ENCODE measurements around the gene CCR7. TPM values are rescaled to one million over a fixed set of nuclear protein-coding genes. Genes with fewer than 3 reads are reported as not detected.
A peak's percentile ranks its signal among the peaks of the same experiment; 100 is the strongest.

The CCR7 gene
- total RNA-seq, 4 donors from 2014 or later = 0.14 to 5.4 (median 4.9) TPM; not detected in 1

GRCh38 chr17:40602445-40603443 is 37.5 kb upstream of the CCR7 start:
- WGBS, 2 donors (ENCODE audit: low coverage in 1 of 2) = 80 to 81% methylated on average over 12 to 22 of the region's 22 CpGs
- Histone ChIP-seq H3K36me3 (no peaks in the 10 kb centered on the region), H3K4me1 (peaks cover 0 to 21% (median 4%) of the 10 kb centered on the region in 4 donors), H3K4me3 (no peak overlapping the region), H3K27ac (peak overlapping the region; percentile 40 to 76 (median 62)), H3K9me3 (no peaks in the 10 kb centered on the region), H3K27me3 (no peaks in the 10 kb centered on the region)
- in situ Hi-C loops (cut with MboI; ENCODE audit: low pct_ligation_motif_present in 1 of 4, low pct_unique_long_range_greater_than_20kb in 1 of 4, low sequenced_read_pairs in 3 of 4) (loop anchor here (25.0 kb wide), 2 partner anchors 185 to 1060 kb away; partner anchors contain the start of genes KRT27 (in 2 of the 4) and KRT28 (in 2 of the 4)), intact Hi-C loops (cut with DNase I; ENCODE audit: low total_unique reads) (no loop called here)
- no peak for DNase-seq
- no peak for TF ChIP-seq POLR2A (IDR thresholded peaks at IDR 0.05)
- TF ChIP-seq POLR2AphosphoS5 (IDR thresholded peaks at IDR 0.05) = peak in 1 of 3 donors; percentile 57

DNA sequence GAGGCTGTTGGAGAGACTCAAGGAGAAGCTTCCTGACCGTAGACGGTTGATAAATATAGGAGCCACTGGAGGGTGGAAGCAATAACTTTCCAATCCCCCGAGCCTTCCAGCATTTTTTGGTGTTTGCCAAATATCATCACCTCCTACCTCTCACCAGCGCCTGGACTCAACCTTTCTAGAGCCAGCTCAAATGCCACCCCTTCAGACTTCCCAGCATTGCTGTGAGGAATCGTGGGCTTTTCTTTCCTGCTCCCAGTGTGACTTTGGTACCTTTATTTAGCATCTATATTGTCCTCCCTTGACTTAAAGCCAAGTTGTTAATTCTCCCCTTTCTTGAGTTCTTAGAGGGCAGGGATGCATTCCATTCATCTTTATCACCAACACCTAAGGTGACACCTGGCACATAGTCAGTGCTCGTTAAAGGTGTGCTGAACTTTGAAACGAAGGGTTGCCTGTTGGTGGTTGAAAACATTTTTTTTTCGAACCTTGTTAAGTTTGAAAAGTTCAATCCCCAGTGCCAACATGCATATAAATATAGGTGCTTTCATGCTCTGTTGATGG is 35.3 kb upstream of the CCR7 start:
- H3K36me3 ChIP-seq = no peaks in the 10 kb centered on the region
- intact Hi-C loops (cut with DNase I; ENCODE audit: low total_unique reads) (no loop called here), in situ Hi-C loops (cut with MboI; ENCODE audit: low pct_ligation_motif_present in 1 of 4, low pct_unique_long_range_greater_than_20kb in 1 of 4, low sequenced_read_pairs in 3 of 4) (loop anchor here (25.0 kb wide), 2 partner anchors 187 to 1062 kb away; partner anchors contain the start of genes KRT27 (in 2 of the 4) and KRT28 (in 2 of the 4))
- H3K27ac ChIP-seq = no peak overlapping the region
- H3K9me3 ChIP-seq = no peaks in the 10 kb centered on the region
- H3K4me1 ChIP-seq = peaks cover 0 to 21% (median 4%) of the 10 kb centered on the region in 4 donors
- no peak for DNase-seq
- TF ChIP-seq POLR2AphosphoS5 (IDR thresholded peaks at IDR 0.05) (no peak), EP300 (IDR thresholded peaks at IDR 0.05; ENCODE audit: low read depth) (no peak), POLR2A (IDR thresholded peaks at IDR 0.05) (no peak)
- TF ChIP-seq, protein P1, sequence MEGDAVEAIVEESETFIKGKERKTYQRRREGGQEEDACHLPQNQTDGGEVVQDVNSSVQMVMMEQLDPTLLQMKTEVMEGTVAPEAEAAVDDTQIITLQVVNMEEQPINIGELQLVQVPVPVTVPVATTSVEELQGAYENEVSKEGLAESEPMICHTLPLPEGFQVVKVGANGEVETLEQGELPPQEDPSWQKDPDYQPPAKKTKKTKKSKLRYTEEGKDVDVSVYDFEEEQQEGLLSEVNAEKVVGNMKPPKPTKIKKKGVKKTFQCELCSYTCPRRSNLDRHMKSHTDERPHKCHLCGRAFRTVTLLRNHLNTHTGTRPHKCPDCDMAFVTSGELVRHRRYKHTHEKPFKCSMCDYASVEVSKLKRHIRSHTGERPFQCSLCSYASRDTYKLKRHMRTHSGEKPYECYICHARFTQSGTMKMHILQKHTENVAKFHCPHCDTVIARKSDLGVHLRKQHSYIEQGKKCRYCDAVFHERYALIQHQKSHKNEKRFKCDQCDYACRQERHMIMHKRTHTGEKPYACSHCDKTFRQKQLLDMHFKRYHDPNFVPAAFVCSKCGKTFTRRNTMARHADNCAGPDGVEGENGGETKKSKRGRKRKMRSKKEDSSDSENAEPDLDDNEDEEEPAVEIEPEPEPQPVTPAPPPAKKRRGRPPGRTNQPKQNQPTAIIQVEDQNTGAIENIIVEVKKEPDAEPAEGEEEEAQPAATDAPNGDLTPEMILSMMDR (IDR thresholded peaks at IDR 0.05) = no peak
- no peak overlapping the region for H3K4me3 ChIP-seq
- H3K27me3 ChIP-seq = no peaks in the 10 kb centered on the region
- WGBS, 2 donors (ENCODE audit: low coverage in 1 of 2) = 80 to 81% methylated on average over 8 of the region's 8 CpGs

- Histone ChIP-seq H3K4me3 (no peak overlapping the region), H3K36me3 (no peaks in the 10 kb centered on the region), H3K9me3 (no peaks in the 10 kb centered on the region), H3K4me1 (peaks cover 0 to 21% (median 4%) of the 10 kb centered on the region in 4 donors), H3K27ac (peak overlapping the region; percentile 27 to 69 (median 56)), H3K27me3 (no peaks in the 10 kb centered on the region)
- in situ Hi-C loops (cut with MboI; ENCODE audit: low pct_ligation_motif_present in 1 of 4, low pct_unique_long_range_greater_than_20kb in 1 of 4, low sequenced_read_pairs in 3 of 4) = no loop called here
- WGBS, 2 donors (ENCODE audit: low coverage in 1 of 2) = 25 to 58% methylated on average over 2 to 7 of the region's 7 CpGs
- TF ChIP-seq POLR2AphosphoS5 (IDR thresholded peaks at IDR 0.05) (no peak), EP300 (IDR thresholded peaks at IDR 0.05; ENCODE audit: low read depth) (no peak), POLR2A (IDR thresholded peaks at IDR 0.05) (no peak)
- TF ChIP-seq, protein P1 (IDR thresholded peaks at IDR 0.05) = no peak
- intact Hi-C loops (cut with DNase I; ENCODE audit: low total_unique reads) = no loop called here
- DNase-seq = no peak
Observed at GRCh38 chr17:40599468-40599763, 34.1 kb upstream of the CCR7 start.

DNA sequence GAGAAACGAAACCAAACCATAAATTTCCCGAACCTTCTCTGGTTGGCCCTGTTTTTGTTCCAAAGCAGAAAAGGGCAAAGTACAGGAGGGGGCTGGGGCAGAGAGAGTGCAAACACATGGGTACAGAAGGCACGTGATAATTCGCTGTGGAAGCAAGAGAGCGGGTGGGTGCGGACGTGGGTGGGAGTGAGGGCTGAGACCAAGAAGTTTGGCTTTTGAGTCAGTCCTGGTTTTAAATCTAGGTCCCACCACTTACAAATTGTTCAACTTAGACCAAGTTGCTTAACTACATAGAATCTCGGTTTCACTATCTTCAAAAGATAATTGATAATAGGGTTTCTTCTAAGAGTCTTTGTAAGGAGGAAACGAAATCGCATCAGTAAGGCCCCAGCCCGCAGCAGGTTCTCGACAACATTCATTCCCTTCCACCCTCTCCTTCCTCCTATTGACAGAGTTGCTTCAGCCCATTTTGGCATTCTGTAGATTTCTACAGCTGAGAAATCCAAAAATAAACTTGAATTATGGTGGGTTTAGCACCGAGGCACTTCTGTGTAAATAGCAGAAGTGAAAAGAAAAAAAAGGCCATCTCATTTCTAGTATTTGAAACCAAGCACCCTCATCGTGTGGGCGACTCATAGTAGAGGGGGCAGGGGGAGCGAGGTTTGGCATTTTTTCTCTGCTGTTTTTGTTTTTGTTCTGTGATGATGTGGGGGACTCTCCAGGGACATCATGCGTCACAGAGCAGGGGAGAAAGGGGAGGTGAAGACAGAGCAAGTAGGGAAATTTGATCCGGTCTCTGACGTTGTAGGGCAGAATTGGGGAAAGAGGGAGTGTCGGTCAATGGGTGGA is 33.6 kb upstream of the CCR7 start:
- peak overlapping the region; percentile 44 to 69 (median 63) for H3K27ac ChIP-seq
- intact Hi-C loops (cut with DNase I; ENCODE audit: low total_unique reads) = no loop called here
- H3K4me1 ChIP-seq = peaks cover 0 to 21% (median 4%) of the 10 kb centered on the region in 4 donors
- in situ Hi-C loops (cut with MboI; ENCODE audit: low pct_ligation_motif_present in 1 of 4, low pct_unique_long_range_greater_than_20kb in 1 of 4, low sequenced_read_pairs in 3 of 4) = no loop called here
- no peak for TF ChIP-seq POLR2A (IDR thresholded peaks at IDR 0.05)
- no peak for TF ChIP-seq EP300 (IDR thresholded peaks at IDR 0.05; ENCODE audit: low read depth)
- TF ChIP-seq, protein P1 (IDR thresholded peaks at IDR 0.05) = no peak
- peak in 1 of 3 donors; percentile 13 for TF ChIP-seq POLR2AphosphoS5 (IDR thresholded peaks at IDR 0.05)
- H3K9me3 ChIP-seq = no peaks in the 10 kb centered on the region
- H3K4me3 ChIP-seq = no peak overlapping the region
- 59% methylated on average over 13 to 20 of the region's 20 CpGs for WGBS, 2 donors (ENCODE audit: low coverage in 1 of 2)
- no peaks in the 10 kb centered on the region for H3K27me3 ChIP-seq
- no peaks in the 10 kb centered on the region for H3K36me3 ChIP-seq
- peak; percentile 41 for DNase-seq
